Measurements from ENCODE around the gene THOC7.

DNA sequence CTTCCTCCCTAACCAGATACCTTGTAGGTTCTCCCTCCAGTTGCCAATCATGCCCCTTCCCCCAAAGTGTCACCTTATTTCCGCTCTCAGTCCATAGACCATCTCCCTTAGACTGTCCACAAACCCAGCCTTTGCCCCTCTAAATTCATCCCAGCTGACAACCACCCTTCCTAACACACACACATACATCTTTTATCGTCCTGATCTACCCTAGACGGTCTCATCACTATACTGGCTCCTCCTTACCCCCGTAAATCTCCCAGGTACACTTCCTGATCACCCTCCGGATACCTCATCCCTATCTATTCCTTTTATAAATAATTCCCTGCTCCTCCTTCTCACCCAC, 828 bp downstream of the THOC7 start:
- TF ChIP-seq, protein P1, sequence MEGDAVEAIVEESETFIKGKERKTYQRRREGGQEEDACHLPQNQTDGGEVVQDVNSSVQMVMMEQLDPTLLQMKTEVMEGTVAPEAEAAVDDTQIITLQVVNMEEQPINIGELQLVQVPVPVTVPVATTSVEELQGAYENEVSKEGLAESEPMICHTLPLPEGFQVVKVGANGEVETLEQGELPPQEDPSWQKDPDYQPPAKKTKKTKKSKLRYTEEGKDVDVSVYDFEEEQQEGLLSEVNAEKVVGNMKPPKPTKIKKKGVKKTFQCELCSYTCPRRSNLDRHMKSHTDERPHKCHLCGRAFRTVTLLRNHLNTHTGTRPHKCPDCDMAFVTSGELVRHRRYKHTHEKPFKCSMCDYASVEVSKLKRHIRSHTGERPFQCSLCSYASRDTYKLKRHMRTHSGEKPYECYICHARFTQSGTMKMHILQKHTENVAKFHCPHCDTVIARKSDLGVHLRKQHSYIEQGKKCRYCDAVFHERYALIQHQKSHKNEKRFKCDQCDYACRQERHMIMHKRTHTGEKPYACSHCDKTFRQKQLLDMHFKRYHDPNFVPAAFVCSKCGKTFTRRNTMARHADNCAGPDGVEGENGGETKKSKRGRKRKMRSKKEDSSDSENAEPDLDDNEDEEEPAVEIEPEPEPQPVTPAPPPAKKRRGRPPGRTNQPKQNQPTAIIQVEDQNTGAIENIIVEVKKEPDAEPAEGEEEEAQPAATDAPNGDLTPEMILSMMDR (IDR thresholded peaks at IDR 0.05): no peak
- no peak for TF ChIP-seq POLR2A (IDR thresholded peaks at IDR 0.05)
